Osteoblast (primary cell): Measurements from ENCODE around the gene STAP2. TPM values are rescaled to one million over a fixed set of nuclear protein-coding genes. Genes with fewer than 3 reads are reported as not detected.

Source experiments
- DNase-seq: peaks from one replicate; pipeline ENCODE4 v3.0.0; 2011; ENCODE audit warnings: low spot score, mixed read lengths; ENCODE audit not compliant: insufficient read length; ENCODE audit errors: missing footprints
- H2AFZ ChIP-seq: 2 replicates; pipeline ENCODE4 v1.6.0; 2011; ENCODE audit warnings: mild to moderate bottlenecking, low read length
- H3K27ac ChIP-seq: 2 replicates; pipeline ENCODE4 v1.5.1; 2011; ENCODE audit warnings: mild to moderate bottlenecking, low read depth, low read length, moderate library complexity
- H3K27me3 ChIP-seq: 2 replicates; pipeline ENCODE4 v1.6.0; 2012; ENCODE audit warnings: mild to moderate bottlenecking, control low read depth, inconsistent platforms, low read length, moderate library complexity; ENCODE audit not compliant: insufficient read depth
- H3K36me3 ChIP-seq: 2 replicates; pipeline ENCODE4 v1.5.1; 2011; ENCODE audit warnings: mild to moderate bottlenecking, low read length, control low read depth, moderate library complexity; ENCODE audit not compliant: insufficient read depth
- H3K4me1 ChIP-seq: 2 replicates; pipeline ENCODE4 v1.5.1; 2011; ENCODE audit warnings: mild to moderate bottlenecking, low read length, control low read depth, moderate library complexity; ENCODE audit not compliant: insufficient read depth
- H3K4me2 ChIP-seq: 2 replicates; pipeline ENCODE4 v1.6.0; 2011; ENCODE audit warnings: mild to moderate bottlenecking, low read length; ENCODE audit not compliant: insufficient read depth
- H3K4me3 ChIP-seq: fragments of 200-600 bp; sonication (generic); 3 replicates; pipeline ENCODE4 v1.5.1; 2012; ENCODE audit warnings: mild to moderate bottlenecking, low read length, inconsistent platforms; ENCODE audit not compliant: insufficient read depth
- H3K79me2 ChIP-seq: 2 replicates; pipeline ENCODE4 v1.6.0; 2012; ENCODE audit warnings: mild to moderate bottlenecking, low read length, control low read depth, inconsistent platforms; ENCODE audit not compliant: insufficient read depth
- H3K9me3 ChIP-seq: 2 replicates; pipeline ENCODE4 v1.5.1; 2011; ENCODE audit warnings: low read depth, low read length, control low read depth
- H4K20me1 ChIP-seq: 2 replicates; pipeline ENCODE4 v1.6.0; 2012; ENCODE audit warnings: mild to moderate bottlenecking, low read length, control low read depth; ENCODE audit not compliant: insufficient read depth
- CTCF ChIP-seq: IDR thresholded peaks from 2 replicates; pipeline ENCODE4 v1.5.1; 2011; ENCODE audit warnings: mild to moderate bottlenecking, low read depth, low read length, moderate library complexity; ENCODE audit errors: extremely low read depth
- total RNA-seq: library from RNA; depleted of rRNA; stranded (reverse); fragments of >200 nt; gene quantifications from 2 replicates; pipeline ENCODE4 v1.2.3, GENCODE V29; 2012

The STAP2 gene
- total RNA-seq, 1 donor = 2.5 TPM

- DNase-seq = peak; percentile 59
- H4K20me1 ChIP-seq = no peaks in the 10 kb centered on the region
- no peak overlapping the region for H3K4me3 ChIP-seq
- peaks cover 5% of the 10 kb centered on the region for H3K4me1 ChIP-seq
- H3K27ac ChIP-seq = no peak overlapping the region
- no peak overlapping the region for H2AFZ ChIP-seq
- no peak overlapping the region for H3K4me2 ChIP-seq
- H3K27me3 ChIP-seq = peaks cover 10% of the 10 kb centered on the region
- no peaks in the 10 kb centered on the region for H3K36me3 ChIP-seq
- H3K9me3 ChIP-seq = no peaks in the 10 kb centered on the region
- H3K79me2 ChIP-seq = no peaks in the 10 kb centered on the region
- TF ChIP-seq CTCF = no peak
These were observed 15.5 kb downstream of the STAP2 start for GRCh38 chr19:4322942-4323665.

GRCh38 chr19:4320419-4320818, 18.2 kb downstream of the STAP2 start:
- DNase-seq = peak; percentile 52
- no peak for TF ChIP-seq CTCF
- H3K4me1 ChIP-seq = no peaks in the 10 kb centered on the region
- no peak overlapping the region for H2AFZ ChIP-seq
- no peaks in the 10 kb centered on the region for H3K9me3 ChIP-seq
- H3K27ac ChIP-seq = no peak overlapping the region
- no peak overlapping the region for H3K4me2 ChIP-seq
- no peaks in the 10 kb centered on the region for H3K36me3 ChIP-seq
- H3K27me3 ChIP-seq = no peaks in the 10 kb centered on the region
- H4K20me1 ChIP-seq = no peaks in the 10 kb centered on the region
- no peaks in the 10 kb centered on the region for H3K79me2 ChIP-seq
- no peak overlapping the region for H3K4me3 ChIP-seq

GRCh38 chr19:4319067-4319718, 19.4 kb downstream of the STAP2 start:
- H3K4me1 ChIP-seq = no peaks in the 10 kb centered on the region
- H3K36me3 ChIP-seq = no peaks in the 10 kb centered on the region
- H2AFZ ChIP-seq = no peak overlapping the region
- DNase-seq = peak; percentile 44
- no peaks in the 10 kb centered on the region for H3K79me2 ChIP-seq
- TF ChIP-seq CTCF = no peak
- H3K9me3 ChIP-seq = no peaks in the 10 kb centered on the region
- no peak overlapping the region for H3K27ac ChIP-seq
- H3K4me2 ChIP-seq = no peak overlapping the region
- no peaks in the 10 kb centered on the region for H4K20me1 ChIP-seq
- H3K27me3 ChIP-seq = no peaks in the 10 kb centered on the region
- H3K4me3 ChIP-seq = no peak overlapping the region

- DNase-seq = peak; percentile 70
- Histone ChIP-seq H3K79me2 (no peaks in the 10 kb centered on the region), H2AFZ (no peak overlapping the region), H3K4me1 (no peaks in the 10 kb centered on the region), H3K27ac (no peak overlapping the region), H3K27me3 (no peaks in the 10 kb centered on the region), H3K9me3 (no peaks in the 10 kb centered on the region), H3K4me3 (no peak overlapping the region), H3K36me3 (no peaks in the 10 kb centered on the region), H3K4me2 (no peak overlapping the region), H4K20me1 (no peaks in the 10 kb centered on the region)
- TF ChIP-seq CTCF = no peak
These were observed 20.2 kb downstream of the STAP2 start for GRCh38 chr19:4318460-4318859.
